Psoas muscle (tissue), 8 donors: ENCODE data around the gene TBXAS1. TPM values are rescaled to one million over a fixed set of nuclear protein-coding genes. Genes with fewer than 3 reads are reported as not detected.

Experiments
- ATAC-seq, 4 donors: fragments of 200-7000 bp; cut with Tn5 transposase; one replicate each; pipeline ENCODE4 v1.9.1; 2020; ENCODE audit warnings: moderate library complexity in 3 of 4, mild to moderate bottlenecking in 2 of 4
- DNase-seq, 2 donors: peaks; one replicate each; pipeline ENCODE4 v3.0.0-alpha.2; 2020
- H3K27ac ChIP-seq: fragments of 200-600 bp; one replicate; pipeline ENCODE4 v1.8.0; 2022
- H3K27me3 ChIP-seq, 3 donors: fragments of 200-600 bp in 1 of 3; one replicate each; pipeline versions ENCODE4 v1.6.1 to v1.8.0; 2013 to 2022; ENCODE audit warnings: low read length in 2 of 3, mild to moderate bottlenecking in 2 of 3, moderate library complexity in 1 of 3; ENCODE audit not compliant: insufficient read depth in 3 of 3
- H3K36me3 ChIP-seq, 2 donors: fragments of 200-600 bp in 1 of 2; one replicate each; pipeline versions ENCODE4 v1.6.1 to v1.8.0; 2013 to 2022; ENCODE audit warnings: low read depth in 1 of 2, mild to moderate bottlenecking in 1 of 2, moderate library complexity in 1 of 2; ENCODE audit not compliant: insufficient read depth in 1 of 2
- H3K4me1 ChIP-seq: fragments of 200-600 bp; one replicate; pipeline ENCODE4 v1.8.0; 2022
- H3K4me3 ChIP-seq: fragments of 200-600 bp; one replicate; pipeline ENCODE4 v1.8.0; 2022; ENCODE audit warnings: mild to moderate bottlenecking
- H3K9me3 ChIP-seq: fragments of 200-600 bp; one replicate; pipeline ENCODE4 v1.8.0; 2022
- WGBS, 3 donors: extraction: QIAGEN DNeasy Blood & Tissue Kit; methylation state at CpG; one replicate each; pipeline versions ENCODE4 v1.1.6 to v1.1.7; 2013; 5-methylcytosine and 5-hydroxymethylcytosine counted together
- intact Hi-C, 2 donors: fragments of 100-400 bp; cut with DNase I; formaldehyde crosslinking; loops; one replicate each; pipeline versions ENCODE4 v1.11.0 to v1.14.2; 2022
- polyA plus RNA-seq, 3 donors: library from polyadenylated mRNA; stranded (reverse); fragments of 200-250 nt; gene quantifications; one replicate each; pipeline ENCODE4 v1.2.3, GENCODE V29; 2013
- total RNA-seq, 4 donors: library from RNA; stranded (reverse); fragmentation: NEBNext Ultra II Directional in 2 of 4; extraction: Animal tissue kit (Norgen Biotek cat#: 25700) in 2 of 4; gene quantifications; one replicate each; pipeline versions ENCODE4 v1.2.1 to v1.2.4, GENCODE V29; 2021 to 2023
- TF ChIP-seq, protein P1 (sequence below): fragments of 200-600 bp; IDR thresholded peaks from one replicate; pipeline ENCODE4 v1.8.0; 2022; ENCODE audit warnings: antibody characterized with exemption
- donor health status: healthy with polysubstance abuse.
- donor health status: DM: no; HTN: no; CAD: no; lungs with moderate emphysema.
- donor health status: Bipolar disorder and iron deficiency.
- donor health status: healthy.
- donor health status: DM: yes; HTN: yes; CAD: no.
- donor health status: DM: no; HTN: no; CAD: no.
- donor health status: DM: no; HTN: no; CAD: no.
- donor health status: DM: yes; HTN: yes; CAD: no.

TBXAS1 gene
- total and polyA plus RNA-seq, 7 donors: 0.90 to 2.9 (median 2.0) TPM

GRCh38 chr7:139895141-139895829 is 66.2 kb downstream of the TBXAS1 start:
- H3K9me3 ChIP-seq: no peaks in the 10 kb centered on the region
- no peaks in the 10 kb centered on the region for H3K27me3 ChIP-seq
- TF ChIP-seq, protein P1, sequence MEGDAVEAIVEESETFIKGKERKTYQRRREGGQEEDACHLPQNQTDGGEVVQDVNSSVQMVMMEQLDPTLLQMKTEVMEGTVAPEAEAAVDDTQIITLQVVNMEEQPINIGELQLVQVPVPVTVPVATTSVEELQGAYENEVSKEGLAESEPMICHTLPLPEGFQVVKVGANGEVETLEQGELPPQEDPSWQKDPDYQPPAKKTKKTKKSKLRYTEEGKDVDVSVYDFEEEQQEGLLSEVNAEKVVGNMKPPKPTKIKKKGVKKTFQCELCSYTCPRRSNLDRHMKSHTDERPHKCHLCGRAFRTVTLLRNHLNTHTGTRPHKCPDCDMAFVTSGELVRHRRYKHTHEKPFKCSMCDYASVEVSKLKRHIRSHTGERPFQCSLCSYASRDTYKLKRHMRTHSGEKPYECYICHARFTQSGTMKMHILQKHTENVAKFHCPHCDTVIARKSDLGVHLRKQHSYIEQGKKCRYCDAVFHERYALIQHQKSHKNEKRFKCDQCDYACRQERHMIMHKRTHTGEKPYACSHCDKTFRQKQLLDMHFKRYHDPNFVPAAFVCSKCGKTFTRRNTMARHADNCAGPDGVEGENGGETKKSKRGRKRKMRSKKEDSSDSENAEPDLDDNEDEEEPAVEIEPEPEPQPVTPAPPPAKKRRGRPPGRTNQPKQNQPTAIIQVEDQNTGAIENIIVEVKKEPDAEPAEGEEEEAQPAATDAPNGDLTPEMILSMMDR: no peak
- 56 to 71% (median 64%) methylated on average over 6 of the region's 6 CpGs for WGBS, 3 donors
- DNase-seq (peak in 1 of 2 donors; percentile 51), ATAC-seq (no peak)
- intact Hi-C loops: no loop called here
- H3K4me1 ChIP-seq: no peaks in the 10 kb centered on the region
- no peak overlapping the region for H3K4me3 ChIP-seq
- H3K36me3 ChIP-seq: no peaks in the 10 kb centered on the region
- H3K27ac ChIP-seq: no peak overlapping the region

GRCh38 chr7:139896288-139896687 is 67.2 kb downstream of the TBXAS1 start:
- intact Hi-C loops: no loop called here
- H3K4me1 ChIP-seq: no peaks in the 10 kb centered on the region
- DNase-seq (no peak), ATAC-seq (no peak)
- TF ChIP-seq, protein P1: no peak
- no peaks in the 10 kb centered on the region for H3K27me3 ChIP-seq
- no peak overlapping the region for H3K4me3 ChIP-seq
- H3K36me3 ChIP-seq: no peaks in the 10 kb centered on the region
- no peak overlapping the region for H3K27ac ChIP-seq
- H3K9me3 ChIP-seq: no peaks in the 10 kb centered on the region
- WGBS, 3 donors: 80 to 88% (median 82%) methylated on average over 3 of the region's 3 CpGs

GRCh38 chr7:139896831-139897230 is 67.8 kb downstream of the TBXAS1 start:
- no peaks in the 10 kb centered on the region for H3K9me3 ChIP-seq
- H3K27me3 ChIP-seq: no peaks in the 10 kb centered on the region
- H3K4me1 ChIP-seq: no peaks in the 10 kb centered on the region
- ATAC-seq (no peak), DNase-seq (no peak)
- H3K36me3 ChIP-seq: no peaks in the 10 kb centered on the region
- TF ChIP-seq, protein P1: no peak
- H3K27ac ChIP-seq: no peak overlapping the region
- 42 to 51% (median 49%) methylated on average over 6 of the region's 6 CpGs for WGBS, 3 donors
- intact Hi-C loops: no loop called here
- no peak overlapping the region for H3K4me3 ChIP-seq

- Histone ChIP-seq H3K4me1 (no peaks in the 10 kb centered on the region), H3K4me3 (no peak overlapping the region), H3K9me3 (no peaks in the 10 kb centered on the region), H3K27ac (no peak overlapping the region), H3K36me3 (no peaks in the 10 kb centered on the region), H3K27me3 (no peaks in the 10 kb centered on the region)
- TF ChIP-seq, protein P1: no peak
- 80 to 95% (median 88%) methylated on average over 5 of the region's 5 CpGs for WGBS, 3 donors
- DNase-seq (no peak), ATAC-seq (no peak)
- intact Hi-C loops: no loop called here
These were observed 68.5 kb downstream of the TBXAS1 start for GRCh38 chr7:139897422-139898090.
